ENCODE data around the gene UROD. TPM values are rescaled to one million over a fixed set of nuclear protein-coding genes. Genes with fewer than 3 reads are reported as not detected.

Gene UROD
- total RNA-seq, 4 donors from 2014 or later: 94.5 to 137 (median 99.3) TPM

GRCh38 chr1:45008516-45008915 is 3.5 kb upstream of the UROD start:
- DNase-seq: no peak
- WGBS, 2 donors: 92 to 93% methylated on average over 6 to 12 of the region's 12 CpGs
- no peak overlapping the region for H3K27ac ChIP-seq
- intact Hi-C loops (cut with DNase I): no loop called here
- peaks cover 30 to 32% of the 10 kb centered on the region in 2 donors for H3K4me1 ChIP-seq
- peaks cover 56 to 59% of the 10 kb centered on the region in 2 donors for H3K36me3 ChIP-seq
- no peaks in the 10 kb centered on the region for H3K27me3 ChIP-seq
- TF ChIP-seq, protein P1, sequence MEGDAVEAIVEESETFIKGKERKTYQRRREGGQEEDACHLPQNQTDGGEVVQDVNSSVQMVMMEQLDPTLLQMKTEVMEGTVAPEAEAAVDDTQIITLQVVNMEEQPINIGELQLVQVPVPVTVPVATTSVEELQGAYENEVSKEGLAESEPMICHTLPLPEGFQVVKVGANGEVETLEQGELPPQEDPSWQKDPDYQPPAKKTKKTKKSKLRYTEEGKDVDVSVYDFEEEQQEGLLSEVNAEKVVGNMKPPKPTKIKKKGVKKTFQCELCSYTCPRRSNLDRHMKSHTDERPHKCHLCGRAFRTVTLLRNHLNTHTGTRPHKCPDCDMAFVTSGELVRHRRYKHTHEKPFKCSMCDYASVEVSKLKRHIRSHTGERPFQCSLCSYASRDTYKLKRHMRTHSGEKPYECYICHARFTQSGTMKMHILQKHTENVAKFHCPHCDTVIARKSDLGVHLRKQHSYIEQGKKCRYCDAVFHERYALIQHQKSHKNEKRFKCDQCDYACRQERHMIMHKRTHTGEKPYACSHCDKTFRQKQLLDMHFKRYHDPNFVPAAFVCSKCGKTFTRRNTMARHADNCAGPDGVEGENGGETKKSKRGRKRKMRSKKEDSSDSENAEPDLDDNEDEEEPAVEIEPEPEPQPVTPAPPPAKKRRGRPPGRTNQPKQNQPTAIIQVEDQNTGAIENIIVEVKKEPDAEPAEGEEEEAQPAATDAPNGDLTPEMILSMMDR (IDR thresholded peaks at IDR 0.05): no peak
- no peak for TF ChIP-seq POLR2A (IDR thresholded peaks at IDR 0.05)
- no peak overlapping the region for H3K4me3 ChIP-seq (replicated peaks in 1 of 3)
- H3K9me3 ChIP-seq: no peaks in the 10 kb centered on the region

- Histone ChIP-seq H3K27me3 (no peaks in the 10 kb centered on the region), H3K27ac (no peak overlapping the region), H3K36me3 (peaks cover 50% of the 10 kb centered on the region in 2 donors), H3K9me3 (no peaks in the 10 kb centered on the region), H3K4me1 (peaks cover 30 to 34% of the 10 kb centered on the region in 2 donors), H3K4me3 (replicated peaks in 1 of 3) (no peak overlapping the region)
- TF ChIP-seq POLR2A (IDR thresholded peaks at IDR 0.05): no peak
- TF ChIP-seq, protein P1 (IDR thresholded peaks at IDR 0.05): no peak
- WGBS, 2 donors: 87 to 96% methylated on average over 8 to 11 of the region's 11 CpGs
- intact Hi-C loops (cut with DNase I): no loop called here
- no peak for DNase-seq
These were observed 2.7 kb upstream of the UROD start for GRCh38 chr1:45009296-45009865.

DNA sequence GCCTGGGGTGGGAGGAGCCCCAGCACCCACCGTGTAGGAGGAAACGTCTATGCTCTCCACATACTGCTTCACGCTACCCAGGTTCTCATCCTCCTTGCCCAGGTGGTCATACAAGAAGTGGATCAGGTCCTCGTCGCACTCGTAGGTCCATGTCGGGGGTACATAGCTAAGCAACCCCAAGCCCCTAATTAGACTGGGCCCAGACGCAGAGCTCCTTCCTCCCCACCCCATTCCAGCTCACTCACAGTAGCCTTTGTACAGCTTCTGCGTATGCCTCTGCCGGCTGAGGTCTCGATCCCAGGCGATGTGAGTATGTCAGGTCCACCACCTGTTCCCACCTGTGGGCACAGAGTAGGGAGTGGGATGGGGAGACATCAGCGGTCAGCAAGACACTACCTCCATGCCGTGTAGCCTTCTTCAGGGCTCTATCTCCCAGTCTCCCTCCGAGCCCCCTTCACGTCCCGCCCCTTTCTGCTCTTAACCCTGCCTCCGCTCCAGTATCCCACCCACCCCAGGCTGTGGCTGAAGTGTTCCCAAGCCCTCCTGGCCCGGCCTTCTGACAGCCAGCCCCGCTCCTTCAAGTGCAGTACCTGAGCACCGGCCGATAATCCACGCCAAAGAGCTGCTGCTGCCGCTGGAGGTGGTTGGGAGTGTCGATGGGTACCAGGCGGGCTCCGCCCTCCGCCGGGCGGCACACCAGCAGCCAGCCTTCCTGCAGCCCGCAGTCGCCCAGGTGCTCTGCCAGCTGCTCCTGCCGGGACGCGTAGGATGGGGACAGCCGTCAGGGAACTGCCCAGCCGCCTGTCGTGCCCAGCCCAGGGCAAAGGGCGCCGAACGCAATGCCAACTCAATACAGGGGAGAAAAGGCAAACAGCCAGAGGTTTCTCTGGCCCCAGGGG is 1.8 kb upstream of the UROD start:
- Histone ChIP-seq H3K4me1 (peaks cover 30 to 41% of the 10 kb centered on the region in 2 donors), H3K9me3 (no peaks in the 10 kb centered on the region), H3K27me3 (no peaks in the 10 kb centered on the region), H3K4me3 (replicated peaks in 1 of 3) (peak overlapping the region; percentile 73 to 81 (median 76)), H3K27ac (peak overlapping the region in 2 of 3 donors; percentile 47 to 64), H3K36me3 (peaks cover 42% of the 10 kb centered on the region in 2 donors)
- WGBS, 2 donors: 24 to 25% methylated on average over 28 to 31 of the region's 41 CpGs
- intact Hi-C loops (cut with DNase I): loop anchor here (5.0 to 10.0 kb wide), 4 partner anchors 168 to 555 kb away; partner anchors contain the start of genes PTCH2 and ZSWIM5
- TF ChIP-seq, protein P1 (IDR thresholded peaks at IDR 0.05): no peak
- no peak for TF ChIP-seq POLR2A (IDR thresholded peaks at IDR 0.05)
- peak; percentile 44 to 52 for DNase-seq

- no peaks in the 10 kb centered on the region for H3K27me3 ChIP-seq
- H3K27ac ChIP-seq: peak within 1 kb of the TSS; percentile 61 to 77 (median 70)
- H3K9me3 ChIP-seq: no peaks in the 10 kb centered on the region
- WGBS, 2 donors: 5 to 9% methylated on average over 7 to 19 of the region's 62 CpGs
- peak; percentile 76 to 77 for DNase-seq
- peaks cover 32 to 33% of the 10 kb centered on the region in 2 donors for H3K36me3 ChIP-seq
- TF ChIP-seq POLR2A (IDR thresholded peaks at IDR 0.05): peak in 1 of 2 donors; percentile 63
- TF ChIP-seq, protein P1 (IDR thresholded peaks at IDR 0.05): no peak
- H3K4me1 ChIP-seq: peaks cover 30 to 41% of the 10 kb centered on the region in 2 donors
- intact Hi-C loops (cut with DNase I): loop anchor here (5.0 to 10.0 kb wide), 4 partner anchors 169 to 554 kb away; partner anchors contain the start of genes PTCH2 and ZSWIM5
- peak within 1 kb of the TSS; percentile 73 to 81 (median 76) for H3K4me3 ChIP-seq (replicated peaks in 1 of 3)
These were observed 921 bp upstream of the UROD start, which contains the start of gene HECTD3 for GRCh38 chr1:45010855-45011811. Gene HECTD3 (minus strand): TSS chr1:45011324. CDS start chr1:45011257, 67 bp downstream.
